ENCODE measurements around the gene JAZF1. TPM values are rescaled to one million over a fixed set of nuclear protein-coding genes. Genes with fewer than 3 reads are reported as not detected.

JAZF1 gene
- total and polyA plus RNA-seq, 2 of the 4 experiments (the other 2 are of a cell fraction) = 8.4 to 10.5 TPM

GRCh38 chr7:28174901-28175661 is 5.5 kb downstream of the JAZF1 start:
- BruUV-seq (replicated peaks) = no TSS peak
- no peak for TF ChIP-seq BHLHE40 (IDR thresholded peaks at IDR 0.05; ENCODE audit: low read depth, low read length)
- TF ChIP-seq FOS (IDR thresholded peaks at IDR 0.05; ENCODE audit: low read depth, low read length) = no peak
- TF ChIP-seq CHD1 (IDR thresholded peaks at IDR 0.05; ENCODE audit: low read depth, low read length) = no peak
- no peak for TF ChIP-seq CEBPB (IDR thresholded peaks at IDR 0.05; ENCODE audit: low read depth, low read length)
- no peak for TF ChIP-seq RFX5 (IDR thresholded peaks at IDR 0.05; ENCODE audit: low read depth, low read length)
- TF ChIP-seq POLR2A (IDR thresholded peaks at IDR 0.05; ENCODE audit: low read depth, low read length) = no peak
- no peak for TF ChIP-seq CTCF (conservative IDR thresholded peaks at IDR 0.05; ENCODE audit: low read depth, low read length)
- no peak for TF ChIP-seq RAD21 (IDR thresholded peaks at IDR 0.05; ENCODE audit: low read length)
- no peak for TF ChIP-seq USF2 (IDR thresholded peaks at IDR 0.05; ENCODE audit: low read depth, low read length)
- TF ChIP-seq RCOR1 (IDR thresholded peaks at IDR 0.05; ENCODE audit: insufficient replicate concordance, low read length) = no peak
- Histone ChIP-seq H3K4me3 (ENCODE audit: insufficient read depth, low read depth, low read length) (no peak overlapping the region), H3K9me1 (ENCODE audit: insufficient read depth, low read length) (peaks cover 13% of the 10 kb centered on the region), H2BK20ac (ENCODE audit: low read depth, low read length) (0 out of 2 replicates have a peak overlapping the region, but pooled peaks have one; percentile 14), H3K18ac (ENCODE audit: low read depth, low read length) (peak overlapping the region; percentile 30; the same call in 1 of the 2 replicates), H2AFZ (replicated peaks; ENCODE audit: low read length, poor library complexity) (no peak overlapping the region), H2BK15ac (ENCODE audit: low read depth, low read length) (0 out of 3 replicates have a peak overlapping the region, but pooled peaks have one; percentile 2), H3K56ac (ENCODE audit: extremely low read depth, insufficient read depth, low read length) (no peak overlapping the region), H3K79me1 (ENCODE audit: low read depth in 1 of 2, low read length in 2 of 2) (peaks cover 33 to 66% of the 10 kb centered on the region in 2 experiments), H4K91ac (ENCODE audit: insufficient read depth, low read depth, low read length) (peak overlapping the region; percentile 3; the same call in 1 of the 2 replicates), H4K5ac (ENCODE audit: low read depth, low read length) (no peak overlapping the region; the same call in 1 of the 2 replicates), H3K36me3 (ENCODE audit: control insufficient read depth, insufficient read depth, low read length) (no peaks in the 10 kb centered on the region; the same call in 1 of the 2 replicates), H3K9me3 (ENCODE audit: control insufficient read depth, insufficient read depth, low read length) (no peaks in the 10 kb centered on the region), H4K20me1 (ENCODE audit: insufficient read depth, low read length) (peaks cover 7% of the 10 kb centered on the region; the same call in 1 of the 2 replicates), H2AK9ac (replicated peaks; ENCODE audit: low read depth, low read length, poor library complexity) (no peak overlapping the region), H2BK120ac (ENCODE audit: low read depth, low read length) (peak overlapping the region; percentile 35; the same call in 1 of the 2 replicates), H2BK5ac (ENCODE audit: low read depth, low read length, poor library complexity, severe bottlenecking) (no peak overlapping the region), H3K4ac (ENCODE audit: low read depth, low read length) (peak overlapping the region; percentile 38; the same call in 1 of the 2 replicates), H4K8ac (ENCODE audit: low read depth in 2 of 2, low read length in 2 of 2) (no peak overlapping the region), H3K4me1 (ENCODE audit: control insufficient read depth, insufficient read depth, low read length) (peaks cover 12% of the 10 kb centered on the region), H3K9ac (ENCODE audit: low read depth, low read length) (no peak overlapping the region), H3K4me2 (ENCODE audit: low read depth, low read length) (no peak overlapping the region), H2AK5ac (ENCODE audit: low read depth, low read length) (peak overlapping the region; percentile 10; the same call in 1 of the 2 replicates), H3K14ac (replicated peaks; ENCODE audit: low read depth, low read length) (no peak overlapping the region; the same call in 1 of the 2 replicates), H3K27ac (ENCODE audit: insufficient read depth, low read length) (no peak overlapping the region), H3K27me3 (ENCODE audit: control insufficient read depth, insufficient read depth, low read length) (no peaks in the 10 kb centered on the region), H3K23ac (ENCODE audit: low read depth, low read length) (0 out of 2 replicates have a peak overlapping the region, but pooled peaks have one; percentile 23)
- ChIA-PET POLR2A (ENCODE audit: unreplicated experiment) (no interaction called here), CTCF (interaction anchor here (0.6 kb wide), 1 partner anchor 43 kb away, joined by 5 read pairs; no protein-coding TSS in a partner anchor)
- dilution Hi-C loops (cut with HindIII; ENCODE audit: low sequenced_read_pairs, unreplicated experiment) = no loop called here
- in situ Hi-C loops (cut with MboI; ENCODE audit: low sequenced_read_pairs) = no loop called here
- intact Hi-C loops (cut with micrococcal nuclease) = no loop called here
- no peak for ATAC-seq (ENCODE audit: low read depth)
- no peak for DNase-seq
- no CpG with 5 or more reads among the region's 8 CpGs for WGBS, 2 experiments (ENCODE audit: extremely low coverage in 2 of 2, insufficient read length in 1 of 2)

All from IMR-90 (cell line).